OCI-LY1 (cell line): ENCODE results near the gene SEPSECS.

Source experiments
- H2AFZ ChIP-seq: fragments of 200-600 bp; sonication (generic), shearing (Covaris generic); 2 replicates; pipeline ENCODE4 v1.6.0; 2014; ENCODE audit warnings: antibody characterized with exemption, mild to moderate bottlenecking, low read length
- H3F3A ChIP-seq: fragments of 200-600 bp; sonication (generic), shearing (Covaris generic); 2 replicates; pipeline ENCODE4 v1.6.0; 2014; ENCODE audit warnings: mild to moderate bottlenecking, antibody characterized with exemption, low read length, moderate library complexity; ENCODE audit not compliant: insufficient read depth
- H3K27ac ChIP-seq: fragments of 200-600 bp; sonication (generic); 2 replicates; pipeline ENCODE4 v1.5.1; 2014; ENCODE audit warnings: low read length, mixed run types, mild to moderate bottlenecking, low read depth; ENCODE audit not compliant: poor library complexity, severe bottlenecking
- H3K27me3 ChIP-seq: fragments of 200-600 bp; sonication (generic); 2 replicates; pipeline ENCODE4 v1.6.0; 2014; ENCODE audit warnings: antibody characterized with exemption, mild to moderate bottlenecking, low read length, moderate library complexity; ENCODE audit not compliant: insufficient read depth
- H3K36me3 ChIP-seq: fragments of 200-600 bp; sonication (generic); 2 replicates; pipeline ENCODE4 v1.6.1; 2014; ENCODE audit warnings: mild to moderate bottlenecking, antibody characterized with exemption, low read length, moderate library complexity, mixed read lengths; ENCODE audit not compliant: insufficient read depth
- H3K4me1 ChIP-seq: fragments of 200-600 bp; sonication (generic); 2 replicates; pipeline ENCODE4 v1.5.1; 2014; ENCODE audit warnings: mild to moderate bottlenecking, low read length, moderate library complexity; ENCODE audit not compliant: insufficient read depth, severe bottlenecking
- H3K4me2 ChIP-seq: fragments of 200-600 bp; sonication (generic), shearing (Covaris generic); 2 replicates; pipeline ENCODE4 v1.6.1; 2014; ENCODE audit warnings: low read length
- H3K4me3 ChIP-seq: fragments of 200-600 bp; sonication (generic); 2 replicates; pipeline ENCODE4 v1.5.1; 2014; ENCODE audit warnings: low read length, low read depth, mild to moderate bottlenecking, mixed read lengths; ENCODE audit not compliant: poor library complexity, severe bottlenecking
- H3K79me2 ChIP-seq: fragments of 200-600 bp; shearing (Covaris generic); 2 replicates; pipeline ENCODE4 v1.6.1; 2016; ENCODE audit warnings: mixed run types, low read length, mixed read lengths; ENCODE audit not compliant: insufficient read depth
- H3K9ac ChIP-seq: fragments of 200-600 bp; sonication (generic), shearing (Covaris generic); 2 replicates; pipeline ENCODE4 v1.6.1; 2014; ENCODE audit warnings: mild to moderate bottlenecking, low read length, mixed read lengths
- H3K9me2 ChIP-seq: fragments of 200-600 bp; sonication (generic), shearing (Covaris generic); 2 replicates; pipeline ENCODE4 v1.6.1; 2014; ENCODE audit warnings: low read depth, mild to moderate bottlenecking, low read length, mixed read lengths
- H3K9me3 ChIP-seq: fragments of 200-600 bp; shearing (Covaris generic); 2 replicates; pipeline ENCODE4 v1.6.1; 2014; ENCODE audit warnings: low read length, mixed read lengths
- H4K20me1 ChIP-seq: fragments of 200-600 bp; sonication (generic), shearing (Covaris generic); 2 replicates; pipeline ENCODE4 v1.6.0; 2016; ENCODE audit warnings: mild to moderate bottlenecking, low read length; ENCODE audit not compliant: insufficient read depth
- CTCF ChIP-seq: fragments of 200-600 bp; sonication (generic), shearing (Covaris generic); IDR thresholded peaks from 2 replicates; pipeline ENCODE4 v1.5.1; 2017; ENCODE audit warnings: mild to moderate bottlenecking, antibody characterized with exemption, low read length, moderate library complexity, mixed read lengths
- EZH2 ChIP-seq: fragments of 200-600 bp; sonication (generic), shearing (Covaris generic); IDR thresholded peaks from 2 replicates; pipeline ENCODE4 v1.8.0; 2017; ENCODE audit warnings: borderline replicate concordance, mixed run types, mild to moderate bottlenecking, antibody characterized with exemption, low read length, moderate library complexity, mixed read lengths

Gene SEPSECS

GRCh38 chr4:25163196-25163595, 2.9 kb upstream of the SEPSECS start:
- TF ChIP-seq EZH2 = no peak
- no peak for TF ChIP-seq CTCF
- H3F3A ChIP-seq = no peaks in the 10 kb centered on the region
- no peaks in the 10 kb centered on the region for H3K79me2 ChIP-seq
- no peak overlapping the region for H2AFZ ChIP-seq
- H3K9ac ChIP-seq = no peak overlapping the region
- no peaks in the 10 kb centered on the region for H4K20me1 ChIP-seq
- H3K27ac ChIP-seq = no peak overlapping the region
- no peak overlapping the region for H3K4me2 ChIP-seq
- H3K9me3 ChIP-seq = no peaks in the 10 kb centered on the region
- H3K9me2 ChIP-seq = no peaks in the 10 kb centered on the region
- H3K36me3 ChIP-seq = peaks cover 6% of the 10 kb centered on the region
- H3K4me3 ChIP-seq = no peak overlapping the region
- H3K4me1 ChIP-seq = peaks cover 19% of the 10 kb centered on the region
- H3K27me3 ChIP-seq = no peaks in the 10 kb centered on the region

- peaks cover 19% of the 10 kb centered on the region for H3K4me1 ChIP-seq
- H3K9ac ChIP-seq = no peak overlapping the region
- no peaks in the 10 kb centered on the region for H3K79me2 ChIP-seq
- no peak overlapping the region for H3K4me3 ChIP-seq
- TF ChIP-seq EZH2 (no peak), CTCF (no peak)
- H4K20me1 ChIP-seq = no peaks in the 10 kb centered on the region
- H3K36me3 ChIP-seq = peaks cover 6% of the 10 kb centered on the region
- no peaks in the 10 kb centered on the region for H3F3A ChIP-seq
- H3K4me2 ChIP-seq = peak overlapping the region; percentile 83; the same call in 1 of the 2 replicates
- H3K27me3 ChIP-seq = no peaks in the 10 kb centered on the region
- H2AFZ ChIP-seq = no peak overlapping the region
- H3K27ac ChIP-seq = no peak overlapping the region
- no peaks in the 10 kb centered on the region for H3K9me2 ChIP-seq
- no peaks in the 10 kb centered on the region for H3K9me3 ChIP-seq
These were observed 2.3 kb upstream of the SEPSECS start for GRCh38 chr4:25162566-25162965.

GRCh38 chr4:25161593-25161950, 1.3 kb upstream of the SEPSECS start:
- Histone ChIP-seq H2AFZ (no peak overlapping the region), H3K9me3 (no peaks in the 10 kb centered on the region), H3K79me2 (no peaks in the 10 kb centered on the region), H3F3A (no peaks in the 10 kb centered on the region), H3K9ac (peak overlapping the region; percentile 65), H3K4me3 (peak overlapping the region; percentile 74), H3K9me2 (no peaks in the 10 kb centered on the region), H3K4me2 (peak overlapping the region; percentile 83), H3K36me3 (peaks cover 6% of the 10 kb centered on the region), H3K27me3 (no peaks in the 10 kb centered on the region), H3K27ac (no peak overlapping the region), H4K20me1 (no peaks in the 10 kb centered on the region), H3K4me1 (peaks cover 19% of the 10 kb centered on the region)
- no peak for TF ChIP-seq EZH2
- TF ChIP-seq CTCF = no peak
